Skeletal muscle tissue (tissue), 4 donors: ENCODE measurements around the gene C4B. TPM values are rescaled to one million over a fixed set of nuclear protein-coding genes. Genes with fewer than 3 reads are reported as not detected.
A peak's percentile ranks its signal among the peaks of the same experiment; 100 is the strongest.
"Not testable (repeated sequence)": the region's sequence is repeated elsewhere in the genome, so short reads cannot be mapped to it uniquely, and the experiment has no call there.

ENCODE experiments used
- H3K27ac ChIP-seq: one replicate; pipeline ENCODE4 v1.7.0; 2013; ENCODE audit warnings: mild to moderate bottlenecking, low read depth, low read length, inconsistent platforms
- H3K27me3 ChIP-seq, 3 donors: one replicate each; pipeline ENCODE4 v1.7.0; 2013; ENCODE audit warnings: low read length in 3 of 3; ENCODE audit not compliant: control insufficient read depth in 3 of 3, insufficient read depth in 3 of 3
- H3K36me3 ChIP-seq, 3 donors: one replicate each; pipeline ENCODE4 v1.7.0; 2013; ENCODE audit warnings: low read length in 3 of 3; ENCODE audit not compliant: control insufficient read depth in 3 of 3, insufficient read depth in 3 of 3
- H3K4me1 ChIP-seq, 3 donors: one replicate each; pipeline ENCODE4 v1.7.0; 2013; ENCODE audit warnings: low read length in 3 of 3, mild to moderate bottlenecking in 3 of 3; ENCODE audit not compliant: control insufficient read depth in 3 of 3, insufficient read depth in 3 of 3
- H3K4me3 ChIP-seq, 3 donors: one replicate each; pipeline ENCODE4 v1.7.0; 2013; ENCODE audit warnings: low read length in 3 of 3
- H3K9ac ChIP-seq, 3 donors: one replicate each; pipeline ENCODE4 v1.7.0; 2013; ENCODE audit warnings: low read length in 3 of 3, mild to moderate bottlenecking in 3 of 3, moderate library complexity in 2 of 3, low read depth in 1 of 3
- H3K9me3 ChIP-seq, 3 donors: one replicate each; pipeline ENCODE4 v1.7.0; 2013; ENCODE audit warnings: low read length in 3 of 3; ENCODE audit not compliant: control insufficient read depth in 3 of 3
- total RNA-seq: library from RNA; depleted of rRNA; stranded (reverse); fragments of >200 nt; gene quantifications from one replicate; pipeline ENCODE4 v1.2.3, GENCODE V29; 2014
- donor health status: Osteomylitis.

C4B gene
- total RNA-seq, 1 donor from 2014 or later = 18.3 TPM

DNA sequence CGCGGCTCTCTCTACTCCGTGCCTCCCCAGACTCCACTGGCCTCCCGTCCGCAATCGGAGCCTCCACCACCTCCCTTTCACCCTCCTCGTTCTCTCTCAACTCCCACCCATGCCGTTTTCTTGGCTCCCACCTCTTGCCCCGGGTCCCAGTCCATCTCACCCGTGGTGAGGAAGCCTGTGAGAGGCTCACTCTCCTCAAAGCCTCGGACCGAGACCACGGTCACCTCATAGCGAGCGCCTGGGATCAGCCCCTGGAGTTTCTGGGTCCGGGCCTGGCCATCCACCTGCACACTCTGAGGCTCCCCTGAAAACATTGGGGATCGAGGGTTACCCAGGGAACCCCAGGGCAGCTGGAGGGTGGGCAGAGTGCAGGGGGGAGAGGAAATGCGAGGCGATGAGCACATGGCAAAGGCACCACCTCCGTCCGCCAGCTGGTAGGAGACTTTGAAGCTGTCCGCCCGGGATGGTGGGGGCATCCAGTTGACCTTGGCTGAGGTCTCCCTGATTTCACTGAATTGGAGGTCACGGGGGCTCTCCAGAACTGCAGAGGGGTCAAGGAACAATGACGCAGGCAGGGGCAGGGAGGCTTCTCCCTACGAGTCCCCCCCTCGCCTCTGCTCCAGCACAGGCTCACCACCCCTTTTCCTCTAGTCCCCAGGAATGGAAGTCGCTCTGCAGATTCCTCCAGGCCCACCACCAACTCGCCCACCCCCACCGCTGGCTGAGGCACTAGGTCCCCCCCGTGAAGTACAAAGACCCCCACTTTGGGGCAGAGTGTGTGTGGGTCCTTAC, 29.2 kb downstream of the C4B start:
- H3K4me3 ChIP-seq, H3K36me3 ChIP-seq, H3K27me3 ChIP-seq, H3K9me3 ChIP-seq, H3K9ac ChIP-seq, H3K27ac ChIP-seq: not testable (repeated sequence)
- H3K4me1 ChIP-seq = peaks cover 20 to 22% (median 22%) of the 10 kb centered on the region in 3 donors

DNA sequence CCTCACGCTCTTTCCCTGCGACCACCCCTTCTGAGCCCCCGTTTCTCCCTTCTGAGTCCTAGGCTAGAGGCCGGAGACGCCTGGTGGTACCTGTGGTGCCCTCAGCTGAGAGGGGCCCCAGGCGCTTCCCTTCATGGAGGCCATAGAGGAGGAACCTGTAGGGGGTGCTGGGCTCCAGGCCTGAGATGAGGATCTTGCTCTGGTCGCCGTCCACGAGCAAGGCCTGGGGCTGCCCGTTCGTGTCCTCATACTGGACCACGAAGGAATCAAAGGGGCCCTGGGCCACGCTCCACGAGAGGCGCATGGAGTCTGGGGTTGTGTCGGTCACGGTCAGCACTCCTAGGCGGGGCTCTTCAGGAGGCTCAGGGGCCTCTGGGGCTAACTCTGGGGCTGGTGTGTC, 30.3 kb downstream of the C4B start:
- not testable (repeated sequence) for H3K9me3 ChIP-seq, H3K4me3 ChIP-seq, H3K36me3 ChIP-seq, H3K9ac ChIP-seq, H3K27ac ChIP-seq, H3K27me3 ChIP-seq
- peaks cover 20 to 22% (median 22%) of the 10 kb centered on the region in 3 donors for H3K4me1 ChIP-seq

DNA sequence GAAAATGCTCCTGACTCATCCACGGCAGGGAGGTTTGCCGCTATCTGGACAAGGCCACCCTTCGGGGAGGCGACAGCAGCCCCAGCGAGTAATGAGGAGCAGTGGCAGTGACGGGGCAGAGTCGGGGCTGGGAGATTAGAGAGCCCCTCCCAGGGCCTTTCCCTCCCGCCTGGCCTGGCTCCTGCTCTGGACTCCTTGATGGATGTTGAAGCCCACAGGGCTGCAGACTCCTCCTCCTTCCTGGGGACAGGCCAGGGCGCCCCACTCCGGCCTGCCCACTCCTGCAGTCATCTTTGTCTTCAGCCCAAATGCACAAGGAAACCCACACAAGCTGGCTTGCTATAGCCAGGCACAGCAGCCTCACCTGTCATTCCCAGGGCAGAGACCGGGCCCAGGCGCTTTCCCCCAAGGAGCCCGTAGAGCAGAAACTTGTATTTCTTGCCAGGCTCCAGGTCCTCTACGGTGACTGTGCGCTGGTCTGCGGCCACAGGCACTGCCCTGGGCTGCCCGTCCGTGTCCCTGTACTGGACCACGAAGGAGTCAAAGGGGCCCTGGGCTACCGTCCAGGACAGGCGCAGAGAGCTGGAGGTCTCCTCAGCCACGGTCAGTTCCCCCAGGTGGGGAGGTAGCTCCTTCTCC, 31.3 kb downstream of the C4B start:
- Histone ChIP-seq H3K9ac (no peak overlapping the region), H3K4me3 (no peak overlapping the region), H3K4me1 (peaks cover 20 to 22% (median 22%) of the 10 kb centered on the region in 3 donors)

DNA sequence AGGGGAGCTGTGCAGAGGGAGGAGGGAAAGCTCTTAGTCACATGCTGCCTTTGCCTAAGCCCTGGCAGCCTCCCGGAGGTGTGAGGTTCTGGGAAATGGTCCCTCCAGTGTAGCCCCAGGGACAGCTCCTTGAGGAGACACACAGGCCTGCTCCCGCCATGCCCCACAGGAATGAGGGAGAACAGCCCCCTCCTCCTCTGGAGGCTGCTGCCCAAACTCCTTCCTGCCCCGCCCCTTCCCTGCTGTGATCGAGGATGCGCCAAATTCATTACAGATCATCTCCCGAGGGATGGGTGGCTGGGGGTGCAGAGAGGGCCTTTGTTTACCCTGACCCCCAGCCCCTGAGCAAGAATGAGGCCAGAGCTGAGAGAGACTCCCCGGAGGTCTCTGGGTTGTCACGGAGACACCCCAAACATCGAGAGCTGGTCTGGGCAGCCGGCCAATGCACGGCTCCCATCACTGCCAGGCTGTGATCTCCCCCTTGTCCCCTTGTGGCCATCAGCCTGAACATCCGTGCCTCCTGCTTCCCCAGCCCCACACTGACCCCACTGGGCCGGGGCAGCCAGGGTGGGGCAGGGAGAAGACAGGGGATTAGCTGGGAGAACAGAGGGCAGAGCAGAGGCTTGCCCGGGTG, 32.0 kb downstream of the C4B start:
- H3K36me3 ChIP-seq = peaks cover 0 to 1% (median 0%) of the 10 kb centered on the region in 3 donors
- H3K9me3 ChIP-seq = no peaks in the 10 kb centered on the region
- H3K9ac ChIP-seq = peak overlapping the region in 1 of 3 donors; percentile 3
- no peak overlapping the region for H3K4me3 ChIP-seq
- peaks cover 20 to 22% (median 22%) of the 10 kb centered on the region in 3 donors for H3K4me1 ChIP-seq
- H3K27me3 ChIP-seq = no peaks in the 10 kb centered on the region
- H3K27ac ChIP-seq = peak overlapping the region; percentile 76

More for the DNA sequence above, 31.3 kb downstream of the C4B start:
- H3K36me3 ChIP-seq = peaks cover 0 to 1% (median 0%) of the 10 kb centered on the region in 3 donors
- no peaks in the 10 kb centered on the region for H3K27me3 ChIP-seq
- H3K27ac ChIP-seq = peak overlapping the region; percentile 76
- no peaks in the 10 kb centered on the region for H3K9me3 ChIP-seq

DNA sequence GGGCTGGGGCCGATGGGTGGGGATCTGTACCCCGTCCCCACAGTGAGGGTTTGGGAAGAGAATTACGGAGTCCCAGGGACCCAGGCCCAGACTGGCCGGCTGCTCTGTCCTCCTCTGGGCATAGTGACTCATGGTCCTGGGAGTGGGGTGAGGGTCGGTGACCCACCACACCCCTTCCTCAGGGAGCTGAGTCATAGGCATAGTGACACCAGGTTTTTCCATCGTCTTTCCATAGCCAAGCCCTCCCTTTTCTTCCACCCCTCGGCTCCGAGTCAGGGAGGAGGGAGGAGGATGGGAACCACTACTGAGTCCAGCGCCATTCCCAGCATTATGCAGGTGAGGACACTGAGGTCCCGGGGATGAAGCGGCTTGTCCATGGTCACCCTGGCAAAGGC, 32.5 kb downstream of the C4B start:
- Histone ChIP-seq H3K9ac (peak overlapping the region in 2 of 3 donors; percentile 3 to 11), H3K9me3 (no peaks in the 10 kb centered on the region), H3K36me3 (peaks cover 0 to 1% (median 0%) of the 10 kb centered on the region in 3 donors), H3K27ac (peak overlapping the region; percentile 76), H3K4me3 (no peak overlapping the region), H3K4me1 (peaks cover 20 to 22% (median 22%) of the 10 kb centered on the region in 3 donors), H3K27me3 (no peaks in the 10 kb centered on the region)

GRCh38 chr6:32047539-32047854, 32.9 kb downstream of the C4B start:
- no peaks in the 10 kb centered on the region for H3K9me3 ChIP-seq
- peak overlapping the region in 1 of 3 donors; percentile 11 for H3K9ac ChIP-seq
- peak overlapping the region; percentile 76 for H3K27ac ChIP-seq
- no peaks in the 10 kb centered on the region for H3K27me3 ChIP-seq
- H3K4me1 ChIP-seq = peaks cover 20 to 22% (median 22%) of the 10 kb centered on the region in 3 donors
- H3K4me3 ChIP-seq = no peak overlapping the region
- peaks cover 0 to 1% (median 0%) of the 10 kb centered on the region in 3 donors for H3K36me3 ChIP-seq

DNA sequence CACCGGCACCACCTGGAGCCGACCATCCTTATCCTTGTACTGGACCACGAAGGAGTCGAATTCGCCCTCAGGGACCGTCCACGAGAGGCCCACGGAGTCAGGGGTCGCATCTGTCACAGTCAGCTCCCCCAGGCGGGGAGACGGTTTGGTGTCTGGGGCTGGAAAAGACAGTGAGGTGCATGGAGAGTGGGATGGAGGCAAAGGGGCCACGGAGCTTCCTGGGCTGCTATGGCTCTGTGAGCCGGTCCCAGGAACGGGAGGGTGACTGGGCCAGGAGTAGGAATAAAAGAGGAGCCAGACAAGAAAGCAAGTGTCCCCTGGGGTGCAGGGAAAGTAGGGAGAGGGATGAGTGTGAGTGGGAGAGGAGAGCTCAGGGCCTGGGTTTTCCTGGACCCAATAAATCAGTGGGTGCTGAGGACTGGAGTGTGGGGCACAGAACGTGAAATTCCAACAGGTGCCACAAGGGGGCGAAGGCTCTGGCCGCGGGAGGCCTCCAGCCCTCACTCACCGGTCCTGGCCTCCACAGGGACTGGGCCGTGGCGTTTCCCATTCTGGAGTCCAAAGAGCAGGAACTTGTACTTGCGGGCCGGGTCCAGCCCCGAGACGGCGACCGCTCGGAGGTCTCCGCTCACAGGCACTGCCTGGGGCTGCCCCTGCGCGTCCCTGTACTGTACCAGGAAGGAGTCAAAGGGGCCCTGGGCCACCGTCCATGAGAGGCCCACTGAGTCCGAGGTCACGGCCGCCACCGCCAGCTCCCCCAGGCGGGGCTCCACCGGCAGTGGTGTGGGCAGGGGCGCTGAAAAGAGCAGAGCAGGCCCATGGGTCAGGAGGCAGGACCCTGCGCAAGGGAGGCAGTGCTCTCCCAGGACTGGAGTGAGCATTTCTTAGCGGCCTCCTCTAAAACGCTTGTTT, 33.5 kb downstream of the C4B start:
- no peaks in the 10 kb centered on the region for H3K9me3 ChIP-seq
- H3K36me3 ChIP-seq = peaks cover 0 to 3% (median 0%) of the 10 kb centered on the region in 3 donors
- H3K27me3 ChIP-seq = no peaks in the 10 kb centered on the region
- H3K9ac ChIP-seq = peak overlapping the region in 1 of 3 donors; percentile 54
- peaks cover 20 to 22% (median 22%) of the 10 kb centered on the region in 3 donors for H3K4me1 ChIP-seq
- peak overlapping the region; percentile 76 for H3K27ac ChIP-seq
- H3K4me3 ChIP-seq = no peak overlapping the region

DNA sequence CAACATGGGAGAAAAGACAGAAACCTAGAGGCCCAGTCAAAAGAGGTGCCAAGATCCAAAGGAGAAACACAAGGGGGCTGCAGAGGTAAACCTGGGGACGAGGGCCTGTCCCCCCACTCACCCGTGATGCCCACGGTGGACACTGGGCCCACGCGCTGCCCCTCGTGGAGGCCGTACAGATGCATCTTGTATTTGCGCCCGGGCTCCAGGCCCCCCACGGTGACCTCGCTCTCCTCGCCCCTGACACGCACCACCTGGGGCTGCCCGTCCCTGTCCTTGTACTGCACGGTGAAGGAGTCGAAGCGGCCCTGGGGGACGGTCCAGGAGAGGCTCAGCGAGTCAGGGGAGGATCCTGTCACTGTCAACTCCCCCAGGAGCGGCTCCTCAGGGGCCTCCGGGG, 34.6 kb downstream of the C4B start:
- H3K4me3 ChIP-seq, H3K9me3 ChIP-seq, H3K9ac ChIP-seq, H3K36me3 ChIP-seq, H3K27ac ChIP-seq, H3K27me3 ChIP-seq: not testable (repeated sequence)
- peaks cover 20 to 22% (median 22%) of the 10 kb centered on the region in 3 donors for H3K4me1 ChIP-seq

DNA sequence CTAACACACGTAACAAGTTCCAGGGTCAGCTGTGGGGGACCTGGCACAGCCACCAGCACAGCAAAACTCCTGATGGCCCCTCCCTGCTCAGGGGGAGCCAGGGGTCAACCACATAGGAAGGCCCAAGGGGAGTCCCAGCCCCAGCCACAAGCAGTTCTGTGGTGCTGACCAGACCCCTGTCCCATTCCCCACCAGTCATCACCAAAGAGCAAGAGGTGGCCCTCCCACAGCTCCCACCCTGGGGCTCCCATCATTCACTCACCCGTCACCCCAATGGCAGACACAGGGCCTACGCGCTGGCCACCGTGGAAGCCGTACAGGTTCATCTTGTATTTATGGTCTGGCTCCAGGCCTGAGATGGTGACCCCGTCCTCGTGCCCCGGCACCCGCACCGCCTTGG, 35.1 kb downstream of the C4B start:
- not testable (repeated sequence) for H3K27ac ChIP-seq

More for the DNA sequence above, 35.1 kb downstream of the C4B start:
- not testable (repeated sequence) for H3K27me3 ChIP-seq, H3K9me3 ChIP-seq, H3K9ac ChIP-seq, H3K4me3 ChIP-seq, H3K36me3 ChIP-seq
- H3K4me1 ChIP-seq = peaks cover 20 to 22% (median 22%) of the 10 kb centered on the region in 3 donors
